AG09319 (cell line): ENCODE results near the gene MDFI.

ENCODE experiments used
- DNase-seq: peaks from one replicate; pipeline ENCODE4 v3.0.0-alpha.2; 2010; ENCODE audit warnings: low read depth; ENCODE audit errors: extremely low read depth
- TF ChIP-seq, protein P1 (sequence below): IDR thresholded peaks from 2 replicates; pipeline ENCODE4 v1.5.1; 2011; ENCODE audit warnings: low read depth, mild to moderate bottlenecking, inconsistent platforms, low read length, moderate library complexity

Gene MDFI

DNA sequence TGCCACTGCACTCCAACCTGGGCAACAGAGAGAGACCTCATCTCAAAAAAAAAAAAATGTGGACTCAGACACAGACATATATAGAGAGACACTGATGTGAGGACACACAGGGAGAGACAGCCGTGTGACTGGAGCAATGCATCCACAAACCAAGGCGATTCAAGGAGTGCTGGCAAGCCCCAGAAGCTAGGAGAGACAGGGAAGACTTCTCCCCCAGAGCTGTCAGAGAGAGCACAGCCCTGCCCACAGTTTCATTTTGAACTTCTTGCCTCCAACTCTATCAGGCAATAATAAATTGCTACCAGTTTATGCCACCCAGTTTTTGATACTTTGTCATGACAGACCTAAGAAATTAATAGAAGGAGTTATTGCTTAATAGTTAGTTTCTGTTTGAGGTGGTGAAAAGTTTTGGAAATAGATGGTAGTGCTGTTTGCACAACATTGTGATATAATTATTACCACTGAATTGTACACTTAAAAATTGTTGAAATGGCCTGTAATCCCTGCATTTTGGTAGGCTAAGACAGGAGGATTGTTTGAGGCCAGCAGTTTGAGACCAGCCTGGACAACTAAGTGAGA lies 5.1 kb upstream of the MDFI start:
- no peak for DNase-seq

DNA sequence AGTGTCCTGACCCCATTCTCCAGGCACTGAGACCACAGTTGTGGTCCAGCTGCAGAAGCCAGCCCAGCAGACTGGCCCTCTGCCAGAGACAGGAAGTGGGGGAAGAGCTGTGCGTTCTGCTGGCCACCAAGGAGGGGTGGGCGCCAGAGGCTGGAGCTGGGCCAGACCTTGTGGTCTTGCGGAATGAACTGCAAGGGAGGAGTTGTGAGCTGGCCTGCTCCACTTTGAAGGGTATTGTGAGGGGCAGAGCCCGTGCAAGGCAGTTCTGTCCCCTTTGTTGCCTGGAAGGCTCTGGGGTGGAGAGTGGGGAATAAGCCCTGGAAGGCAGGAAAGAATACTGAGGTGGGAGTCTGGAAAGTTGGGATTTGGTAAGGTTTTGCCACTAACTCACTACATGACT lies 3.6 kb upstream of the MDFI start:
- TF ChIP-seq, protein P1, sequence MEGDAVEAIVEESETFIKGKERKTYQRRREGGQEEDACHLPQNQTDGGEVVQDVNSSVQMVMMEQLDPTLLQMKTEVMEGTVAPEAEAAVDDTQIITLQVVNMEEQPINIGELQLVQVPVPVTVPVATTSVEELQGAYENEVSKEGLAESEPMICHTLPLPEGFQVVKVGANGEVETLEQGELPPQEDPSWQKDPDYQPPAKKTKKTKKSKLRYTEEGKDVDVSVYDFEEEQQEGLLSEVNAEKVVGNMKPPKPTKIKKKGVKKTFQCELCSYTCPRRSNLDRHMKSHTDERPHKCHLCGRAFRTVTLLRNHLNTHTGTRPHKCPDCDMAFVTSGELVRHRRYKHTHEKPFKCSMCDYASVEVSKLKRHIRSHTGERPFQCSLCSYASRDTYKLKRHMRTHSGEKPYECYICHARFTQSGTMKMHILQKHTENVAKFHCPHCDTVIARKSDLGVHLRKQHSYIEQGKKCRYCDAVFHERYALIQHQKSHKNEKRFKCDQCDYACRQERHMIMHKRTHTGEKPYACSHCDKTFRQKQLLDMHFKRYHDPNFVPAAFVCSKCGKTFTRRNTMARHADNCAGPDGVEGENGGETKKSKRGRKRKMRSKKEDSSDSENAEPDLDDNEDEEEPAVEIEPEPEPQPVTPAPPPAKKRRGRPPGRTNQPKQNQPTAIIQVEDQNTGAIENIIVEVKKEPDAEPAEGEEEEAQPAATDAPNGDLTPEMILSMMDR = no peak
- no peak for DNase-seq

More for the DNA sequence above, 5.1 kb upstream of the MDFI start:
- TF ChIP-seq, protein P1 = no peak

- TF ChIP-seq, protein P1 = no peak
- DNase-seq = no peak
Observed at GRCh38 chr6:41635365-41635764, 2.9 kb upstream of the MDFI start.

GRCh38 chr6:41636833-41637193 lies 1.5 kb upstream of the MDFI start:
- no peak for DNase-seq
- TF ChIP-seq, protein P1 = no peak

GRCh38 chr6:41637194-41638001 lies 870 bp upstream of the MDFI start:
- no peak for DNase-seq
- TF ChIP-seq, protein P1 = no peak

GRCh38 chr6:41638935-41639808 lies 904 bp downstream of the MDFI start:
- TF ChIP-seq, protein P1 = no peak
- no peak for DNase-seq

- TF ChIP-seq, protein P1 = no peak
Observed at GRCh38 chr6:41639809-41640371, 1.6 kb downstream of the MDFI start.

More at GRCh38 chr6:41639809-41640371, 1.6 kb downstream of the MDFI start:
- no peak for DNase-seq
